OCI-LY3 (cell line): ENCODE measurements around the gene CDH23.

Experiments used
- H2AFZ ChIP-seq: fragments of 200-600, 300-600 bp; shearing (Covaris generic); 2 replicates; pipeline ENCODE4 v1.6.0; 2014; ENCODE audit warnings: antibody characterized with exemption, low read depth, low read length
- H3K27ac ChIP-seq: fragments of 200-600, 300-600 bp; sonication (generic); 2 replicates; pipeline ENCODE4 v1.5.1; 2014; ENCODE audit warnings: mild to moderate bottlenecking, low read length, moderate library complexity, mixed read lengths
- H3K27me3 ChIP-seq: fragments of 200-600, 300-600 bp; sonication (generic); 2 replicates; pipeline ENCODE4 v1.6.1; 2014; ENCODE audit warnings: low read depth, low read length, mixed read lengths
- H3K36me3 ChIP-seq: fragments of 200-600, 300-600 bp; sonication (generic); replicated peaks from 2 replicates; pipeline ENCODE3; 2014; ENCODE audit warnings: low read depth, low read length, mixed read lengths
- H3K4me1 ChIP-seq: fragments of 300-600, 200-600 bp; sonication (generic); 2 replicates; pipeline ENCODE4 v1.6.1; 2014; ENCODE audit warnings: low read length, mixed read lengths
- H3K4me2 ChIP-seq: fragments of 200-600, 300-600 bp; sonication (generic); 2 replicates; pipeline ENCODE4 v1.6.1; 2014; ENCODE audit warnings: low read length, mixed read lengths
- H3K4me3 ChIP-seq: fragments of 300-600, 200-600 bp; sonication (generic); 2 replicates; pipeline ENCODE4 v1.5.1; 2014; ENCODE audit warnings: antibody characterized with exemption, mild to moderate bottlenecking, low read length, moderate library complexity
- H3K79me2 ChIP-seq: fragments of 300-600, 200-600 bp; shearing (Covaris generic); 2 replicates; pipeline ENCODE4 v1.6.1; 2014; ENCODE audit warnings: mild to moderate bottlenecking, low read length, mixed read lengths
- H3K9ac ChIP-seq: fragments of 300-600, 200-600 bp; shearing (Covaris generic); 2 replicates; pipeline ENCODE4 v1.6.0; 2014; ENCODE audit warnings: mild to moderate bottlenecking, low read length, moderate library complexity
- H3K9me3 ChIP-seq: fragments of 200-600, 300-600 bp; shearing (Covaris generic); 2 replicates; pipeline ENCODE4 v1.6.1; 2014; ENCODE audit warnings: low read length, mixed read lengths; ENCODE audit not compliant: insufficient read depth
- H4K20me1 ChIP-seq: fragments of 200-600, 300-600 bp; sonication (generic); 2 replicates; pipeline ENCODE4 v1.6.1; 2016; ENCODE audit warnings: low read length, mixed read lengths; ENCODE audit not compliant: insufficient read depth
- EZH2phosphoT487 ChIP-seq: fragments of 200-600 bp; shearing (Covaris generic); IDR thresholded peaks from 2 replicates; pipeline ENCODE4 v1.6.1; 2018; ENCODE audit warnings: antibody characterized with exemption, mixed run types, low read depth
- TF ChIP-seq, protein P1 (sequence below): fragments of 200-600, 300-600 bp; sonication (generic); IDR thresholded peaks from 2 replicates; pipeline ENCODE4 v1.5.1; 2014; ENCODE audit warnings: antibody characterized with exemption, low read length, low read depth

Gene CDH23

GRCh38 chr10:71466330-71466729 lies 69.6 kb downstream of the CDH23 start:
- no peaks in the 10 kb centered on the region for H3K27me3 ChIP-seq
- no peaks in the 10 kb centered on the region for H4K20me1 ChIP-seq
- H3K4me2 ChIP-seq, result no peak overlapping the region
- no peak overlapping the region for H2AFZ ChIP-seq
- no peaks in the 10 kb centered on the region for H3K4me1 ChIP-seq
- no peak overlapping the region for H3K9ac ChIP-seq
- H3K36me3 ChIP-seq, result no peaks in the 10 kb centered on the region
- H3K27ac ChIP-seq, result no peak overlapping the region
- no peak overlapping the region for H3K4me3 ChIP-seq
- no peaks in the 10 kb centered on the region for H3K9me3 ChIP-seq
- TF ChIP-seq, protein P1, sequence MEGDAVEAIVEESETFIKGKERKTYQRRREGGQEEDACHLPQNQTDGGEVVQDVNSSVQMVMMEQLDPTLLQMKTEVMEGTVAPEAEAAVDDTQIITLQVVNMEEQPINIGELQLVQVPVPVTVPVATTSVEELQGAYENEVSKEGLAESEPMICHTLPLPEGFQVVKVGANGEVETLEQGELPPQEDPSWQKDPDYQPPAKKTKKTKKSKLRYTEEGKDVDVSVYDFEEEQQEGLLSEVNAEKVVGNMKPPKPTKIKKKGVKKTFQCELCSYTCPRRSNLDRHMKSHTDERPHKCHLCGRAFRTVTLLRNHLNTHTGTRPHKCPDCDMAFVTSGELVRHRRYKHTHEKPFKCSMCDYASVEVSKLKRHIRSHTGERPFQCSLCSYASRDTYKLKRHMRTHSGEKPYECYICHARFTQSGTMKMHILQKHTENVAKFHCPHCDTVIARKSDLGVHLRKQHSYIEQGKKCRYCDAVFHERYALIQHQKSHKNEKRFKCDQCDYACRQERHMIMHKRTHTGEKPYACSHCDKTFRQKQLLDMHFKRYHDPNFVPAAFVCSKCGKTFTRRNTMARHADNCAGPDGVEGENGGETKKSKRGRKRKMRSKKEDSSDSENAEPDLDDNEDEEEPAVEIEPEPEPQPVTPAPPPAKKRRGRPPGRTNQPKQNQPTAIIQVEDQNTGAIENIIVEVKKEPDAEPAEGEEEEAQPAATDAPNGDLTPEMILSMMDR, result no peak
- no peak for TF ChIP-seq EZH2phosphoT487
- H3K79me2 ChIP-seq, result no peaks in the 10 kb centered on the region

- Histone ChIP-seq H3K4me3 (no peak overlapping the region), H4K20me1 (no peaks in the 10 kb centered on the region), H3K27ac (no peak overlapping the region), H2AFZ (no peak overlapping the region), H3K27me3 (no peaks in the 10 kb centered on the region), H3K9me3 (no peaks in the 10 kb centered on the region), H3K4me2 (no peak overlapping the region), H3K4me1 (no peaks in the 10 kb centered on the region), H3K79me2 (no peaks in the 10 kb centered on the region), H3K36me3 (no peaks in the 10 kb centered on the region), H3K9ac (no peak overlapping the region)
- TF ChIP-seq EZH2phosphoT487, result no peak
- TF ChIP-seq, protein P1, result no peak
These were observed 70.4 kb downstream of the CDH23 start for GRCh38 chr10:71467161-71467560.

DNA sequence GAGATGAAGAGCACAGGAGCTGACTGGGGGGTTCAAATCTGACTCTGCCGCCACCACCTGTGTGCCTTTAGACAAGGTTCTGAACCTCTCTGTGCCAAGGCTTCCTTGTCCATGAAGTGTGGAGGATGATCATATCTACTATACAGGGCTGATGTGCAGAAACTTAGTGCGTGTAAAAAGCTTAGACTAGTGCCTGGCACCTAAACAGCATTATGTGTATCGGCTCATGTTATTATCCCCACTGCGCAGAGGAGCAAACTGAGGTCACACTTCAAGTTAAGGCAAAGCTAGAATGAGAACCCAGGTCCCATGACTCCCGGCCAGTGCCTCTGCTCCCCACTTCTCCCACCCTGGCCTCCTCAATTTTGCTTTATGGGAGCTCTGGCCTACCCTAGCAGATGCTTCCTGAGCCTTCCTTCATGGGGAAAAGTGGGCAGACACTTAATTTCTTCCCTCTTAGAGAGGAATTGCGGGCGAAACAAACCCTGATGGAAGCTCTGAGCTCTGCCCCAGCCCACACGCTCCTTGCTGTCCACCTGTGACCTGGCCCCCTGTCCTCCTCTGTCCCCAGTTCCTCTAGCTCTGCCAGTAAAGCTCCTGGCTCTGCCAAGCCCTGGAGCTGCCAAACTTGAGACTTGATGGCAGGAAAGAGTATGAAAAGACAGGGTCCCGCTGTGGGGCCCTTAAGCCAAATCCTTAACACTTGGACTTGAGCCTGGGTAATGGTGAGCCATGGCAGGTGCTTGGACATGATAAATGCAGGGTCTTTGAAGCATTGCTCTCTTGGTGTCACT lies 71.0 kb downstream of the CDH23 start:
- Histone ChIP-seq H3K36me3 (no peaks in the 10 kb centered on the region), H3K9me3 (no peaks in the 10 kb centered on the region), H3K79me2 (no peaks in the 10 kb centered on the region), H3K4me3 (no peak overlapping the region), H3K27ac (no peak overlapping the region), H3K4me2 (no peak overlapping the region), H2AFZ (no peak overlapping the region), H4K20me1 (no peaks in the 10 kb centered on the region), H3K27me3 (no peaks in the 10 kb centered on the region), H3K9ac (no peak overlapping the region), H3K4me1 (no peaks in the 10 kb centered on the region)
- TF ChIP-seq, protein P1, result no peak
- no peak for TF ChIP-seq EZH2phosphoT487

GRCh38 chr10:71468363-71469094 lies 71.8 kb downstream of the CDH23 start:
- H3K4me3 ChIP-seq, result no peak overlapping the region
- H3K4me1 ChIP-seq, result no peaks in the 10 kb centered on the region
- H3K9me3 ChIP-seq, result no peaks in the 10 kb centered on the region
- H3K9ac ChIP-seq, result no peak overlapping the region
- no peak overlapping the region for H3K4me2 ChIP-seq
- no peak overlapping the region for H2AFZ ChIP-seq
- H3K27me3 ChIP-seq, result no peaks in the 10 kb centered on the region
- TF ChIP-seq, protein P1, result no peak
- no peak for TF ChIP-seq EZH2phosphoT487
- H3K36me3 ChIP-seq, result no peaks in the 10 kb centered on the region
- no peak overlapping the region for H3K27ac ChIP-seq
- H4K20me1 ChIP-seq, result no peaks in the 10 kb centered on the region
- H3K79me2 ChIP-seq, result no peaks in the 10 kb centered on the region
